ENCODE measurements around the gene PSMD12.
"Not testable (repeated sequence)": the region's sequence is repeated elsewhere in the genome, so short reads cannot be mapped to it uniquely, and the experiment has no call there.

The PSMD12 gene

DNA sequence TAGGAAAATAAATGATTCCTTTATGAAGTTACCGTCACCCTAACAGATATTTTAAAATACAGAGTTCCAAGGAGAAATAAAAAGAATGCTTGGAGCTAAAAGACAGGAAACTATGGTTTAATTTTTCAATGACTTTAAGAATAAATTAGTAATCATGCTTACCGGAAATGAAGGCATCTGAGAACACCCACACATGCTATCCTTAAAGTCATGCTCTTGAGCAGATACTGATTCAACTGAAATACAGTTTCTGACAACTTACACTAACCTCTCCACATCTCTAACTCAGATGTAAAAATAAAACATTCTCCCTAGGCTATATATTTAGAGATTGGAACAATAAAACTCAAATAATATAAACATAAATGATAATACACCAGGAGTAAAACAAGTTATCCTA is 7.8 kb downstream of the PSMD12 start:
- DNase-seq (ENCODE audit: low read depth, low spot score) = no peak

DNA sequence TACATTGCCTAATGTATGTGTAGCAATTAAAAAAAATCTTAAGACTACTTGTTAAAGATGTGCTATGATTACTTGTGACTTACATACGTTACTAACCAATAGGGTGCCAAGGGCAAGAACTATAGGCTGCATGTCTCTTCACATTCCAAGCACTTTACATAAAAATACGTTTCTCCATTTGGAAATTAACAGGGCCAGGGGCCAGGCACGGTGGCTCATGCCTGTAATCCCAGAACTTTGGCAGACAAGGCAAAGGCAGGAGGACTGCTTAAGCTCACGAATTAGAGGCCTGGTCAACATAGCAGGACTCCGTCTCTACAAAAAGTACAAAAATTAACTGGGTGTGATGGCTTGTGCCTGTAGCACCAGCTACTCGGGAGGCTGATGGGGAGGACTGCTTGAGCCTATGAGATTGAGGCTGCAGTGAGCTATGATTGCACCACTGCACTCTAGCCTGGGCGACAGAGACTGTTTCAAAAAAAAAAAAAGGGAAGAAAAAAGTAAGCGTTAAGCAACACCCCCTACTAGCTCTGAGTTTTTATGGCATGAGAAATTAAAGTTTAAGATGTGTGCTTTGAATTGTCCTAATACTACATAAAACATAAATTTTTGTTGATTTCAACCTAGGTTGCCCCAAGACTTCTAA is 12.3 kb downstream of the PSMD12 start:
- no peak for DNase-seq (ENCODE audit: low read depth, low spot score)

DNA sequence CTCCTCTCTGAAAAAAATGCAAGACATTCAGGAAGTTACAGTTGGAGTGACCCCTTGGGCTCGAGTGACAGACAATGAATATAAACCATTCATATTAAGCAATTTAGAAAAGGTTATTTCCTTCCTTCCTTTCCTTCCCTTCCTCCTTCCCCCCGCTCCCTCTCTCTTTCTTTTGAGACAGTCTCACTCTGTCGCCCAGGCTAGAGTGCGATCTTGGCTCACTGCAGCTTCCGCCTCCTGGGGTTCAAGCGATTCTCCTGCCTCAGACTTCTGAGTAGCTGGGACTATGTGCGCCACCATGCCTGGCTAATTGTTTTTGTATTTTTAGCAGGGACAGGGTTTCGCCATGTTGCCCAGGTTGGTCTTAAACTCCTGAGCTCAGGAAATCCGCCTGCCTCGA is 13.2 kb downstream of the PSMD12 start:
- DNase-seq (ENCODE audit: low read depth, low spot score) = no peak

DNA sequence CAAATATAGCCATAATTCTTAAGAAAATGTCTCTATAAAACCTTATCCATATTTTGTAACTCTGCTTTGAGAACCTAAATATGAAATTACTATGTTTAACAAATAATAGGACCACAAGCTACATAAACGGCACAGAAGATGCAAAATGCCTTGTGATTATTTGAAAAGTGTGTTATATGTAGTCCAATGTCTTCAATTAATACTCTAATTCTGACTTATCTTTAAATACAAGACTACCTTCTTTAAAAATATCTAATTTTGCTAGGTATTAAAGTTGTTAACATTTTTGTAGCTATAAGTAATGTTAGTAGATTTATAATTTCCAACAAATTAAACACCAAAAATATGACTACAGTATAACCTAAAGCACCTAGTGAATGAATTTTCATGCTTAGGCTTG is 17.0 kb downstream of the PSMD12 start:
- no peak for DNase-seq (ENCODE audit: low read depth, low spot score)

DNA sequence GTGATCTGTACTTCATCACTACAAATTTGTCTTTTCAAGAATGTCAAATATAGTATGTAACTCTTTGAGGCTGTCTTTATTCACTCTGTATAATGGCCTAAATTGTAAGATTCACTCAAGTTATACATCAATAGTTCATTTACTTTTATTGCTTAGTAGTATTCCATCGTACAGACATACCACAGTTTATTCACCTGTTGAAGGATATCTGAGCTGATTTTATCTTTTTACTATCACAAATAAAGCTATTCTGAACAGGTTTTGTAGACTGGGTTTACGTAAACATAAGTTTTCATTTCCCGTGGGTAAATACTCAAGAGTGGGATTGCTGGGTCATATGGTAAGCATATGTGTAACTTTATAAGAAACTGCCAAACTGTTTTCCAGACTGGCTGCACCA is 18.6 kb downstream of the PSMD12 start:
- no peak for DNase-seq (ENCODE audit: low read depth, low spot score)

DNA sequence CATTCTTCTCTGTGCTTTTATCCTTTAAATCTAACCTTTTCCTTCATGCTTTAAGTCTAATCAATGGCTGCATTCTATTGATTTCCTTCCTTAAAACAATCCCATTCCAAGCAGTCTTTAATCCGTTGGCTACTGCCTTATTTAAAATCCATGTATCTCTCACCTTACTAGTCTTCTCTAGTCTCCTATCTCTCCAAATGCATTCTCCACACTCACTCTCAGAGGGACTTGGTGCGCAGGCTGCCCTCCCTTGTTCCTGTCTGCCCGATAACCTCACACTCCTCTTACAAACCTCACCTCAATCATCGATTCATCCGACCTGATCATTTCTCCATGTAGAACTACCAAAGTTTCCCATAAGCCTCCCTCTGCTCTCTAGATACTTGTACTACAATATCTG is 23.1 kb downstream of the PSMD12 start:
- no peak for DNase-seq (ENCODE audit: low read depth, low spot score)

DNA sequence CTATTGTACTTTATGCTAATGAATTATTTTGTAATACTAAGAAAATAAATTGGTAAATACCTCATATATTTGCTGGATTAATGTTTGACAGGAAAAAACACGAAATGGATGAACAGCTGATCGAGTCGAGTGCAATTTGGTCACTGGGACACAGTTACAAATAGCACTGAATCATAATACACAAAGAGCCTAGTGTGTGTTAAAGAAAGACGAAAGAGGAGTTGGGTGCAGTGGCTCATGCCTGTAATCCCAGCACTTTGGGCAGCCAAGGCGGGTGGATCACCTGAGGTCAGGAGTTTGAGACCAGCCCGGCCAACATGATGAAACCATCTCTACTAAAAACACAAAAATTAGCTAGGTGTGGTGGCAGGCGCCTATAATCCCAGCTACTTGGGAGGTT is 28.0 kb downstream of the PSMD12 start:
- not testable (repeated sequence) for DNase-seq (ENCODE audit: low read depth, low spot score)

DNA sequence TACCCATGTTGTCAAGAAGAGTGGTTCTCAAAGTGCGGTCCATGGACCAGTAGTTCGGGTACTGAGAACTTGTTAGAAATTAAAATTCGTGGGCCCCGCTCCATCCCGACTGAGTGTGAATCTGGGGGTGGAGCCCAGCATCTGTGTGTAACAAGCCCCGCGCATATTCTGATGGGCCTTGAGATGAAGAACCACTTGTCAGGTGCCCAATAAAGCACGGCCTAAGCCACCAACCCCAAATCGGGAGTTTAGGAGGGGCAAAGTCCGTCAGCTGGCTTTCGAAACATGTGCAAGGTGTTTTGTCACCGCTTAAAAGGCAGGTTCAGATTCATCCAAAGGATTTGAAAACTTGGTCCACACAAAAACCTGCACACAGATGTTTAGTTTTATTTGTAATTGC is 29.5 kb downstream of the PSMD12 start:
- DNase-seq (ENCODE audit: low read depth, low spot score) = no peak

DNA sequence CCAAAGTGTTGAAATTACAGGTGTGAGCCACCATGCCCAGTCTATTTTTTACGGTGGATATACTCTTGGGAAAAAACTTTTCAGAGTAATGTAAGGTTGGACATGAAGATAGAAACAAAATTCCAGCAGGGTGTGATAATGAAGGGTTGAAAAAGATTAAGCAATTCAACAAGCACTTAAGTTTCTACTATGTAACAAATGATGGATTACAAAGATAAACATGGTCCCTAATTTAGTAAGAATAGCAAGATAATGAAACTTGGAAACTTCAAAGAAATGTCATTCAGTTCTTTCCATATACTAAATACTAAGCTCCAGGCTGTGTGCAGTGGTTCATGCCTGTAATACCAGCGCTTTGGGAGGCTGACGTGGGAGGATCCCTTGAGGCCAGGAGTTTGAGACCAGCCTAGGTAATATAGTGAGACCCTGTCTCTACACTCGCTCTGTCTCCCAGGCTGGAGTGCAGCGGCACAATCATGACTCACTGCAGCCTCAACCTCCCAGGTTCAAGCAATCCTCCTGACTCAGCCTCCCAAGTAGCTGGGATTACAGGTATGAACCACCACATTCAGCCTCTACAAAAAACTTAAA is 31.0 kb downstream of the PSMD12 start:
- no peak for DNase-seq (ENCODE audit: low read depth, low spot score)

DNA sequence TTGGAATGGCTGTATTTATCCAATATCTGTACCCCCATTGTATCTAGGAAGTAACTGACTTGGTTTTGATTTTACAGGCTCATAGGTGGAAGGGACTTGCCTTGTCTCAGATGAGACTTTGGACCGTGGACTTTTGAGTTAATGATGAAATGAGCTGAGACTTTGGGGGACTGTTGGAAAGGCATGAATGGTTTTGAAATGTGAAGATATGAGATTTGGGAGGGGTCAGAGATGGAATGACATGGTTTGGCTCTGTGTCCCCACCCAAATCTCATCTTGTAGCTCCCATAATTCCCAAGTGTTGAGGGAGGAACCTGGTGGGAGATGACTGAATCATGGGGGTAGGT is 34.2 kb downstream of the PSMD12 start:
- not testable (repeated sequence) for DNase-seq (ENCODE audit: low read depth, low spot score)

DNA sequence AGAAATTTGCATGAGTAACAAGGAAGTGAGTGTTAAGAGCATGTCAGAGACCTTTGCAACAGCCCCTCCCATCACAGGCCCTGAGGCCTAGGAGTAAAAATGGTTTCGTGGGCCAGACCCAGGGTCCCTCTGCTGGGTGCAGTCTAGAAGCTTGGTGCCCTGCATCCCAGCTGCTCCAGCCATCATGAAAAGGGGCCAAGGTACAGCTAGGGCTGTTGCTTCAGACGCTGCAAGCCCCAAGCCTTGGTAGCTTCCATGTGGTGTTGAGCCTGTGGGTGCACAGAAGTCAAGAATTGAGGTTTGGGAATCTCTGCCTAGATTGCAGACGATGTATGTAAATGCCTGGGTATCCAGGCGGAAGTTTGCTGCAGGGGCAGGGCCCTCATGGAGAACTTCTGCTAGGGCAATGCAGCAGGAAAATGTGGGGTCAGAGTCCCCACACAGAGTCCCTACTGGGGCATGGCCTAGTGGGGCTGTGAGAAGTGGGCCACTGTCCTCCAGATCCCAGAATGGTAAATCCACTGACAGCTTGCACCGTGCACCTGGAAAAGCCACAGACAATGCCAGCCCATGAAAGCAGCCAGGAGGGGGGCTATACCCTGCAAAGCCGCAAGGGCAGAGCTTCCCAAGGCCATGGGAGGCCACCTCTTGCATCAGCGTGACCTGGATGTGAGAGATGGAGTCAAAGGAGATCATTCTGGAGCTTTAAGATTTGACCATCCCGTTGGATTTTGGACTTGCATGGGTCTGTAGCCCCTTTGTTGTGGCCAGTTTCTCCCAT is 34.8 kb downstream of the PSMD12 start:
- DNase-seq (ENCODE audit: low read depth, low spot score) = not testable (repeated sequence)

DNA sequence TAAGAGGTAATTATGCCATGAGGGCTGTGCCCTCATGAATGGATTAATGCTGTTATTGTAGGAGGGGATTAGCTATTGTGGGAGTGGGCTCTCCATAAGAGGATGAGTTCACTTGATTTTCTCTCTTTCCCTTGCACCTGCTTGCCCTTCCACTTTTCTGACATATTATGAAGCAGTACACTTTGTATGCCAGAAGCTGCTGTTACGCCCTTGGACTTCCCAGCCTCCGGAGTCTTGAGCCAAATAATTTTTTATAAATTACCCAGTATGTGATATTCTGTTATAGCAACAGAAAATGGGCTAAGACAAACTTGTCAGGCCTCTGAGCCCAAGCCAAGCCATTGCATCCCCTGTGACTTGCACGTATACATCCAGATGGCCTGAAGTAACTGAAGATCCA is 38.4 kb downstream of the PSMD12 start:
- DNase-seq (ENCODE audit: low read depth, low spot score) = no peak

DNA sequence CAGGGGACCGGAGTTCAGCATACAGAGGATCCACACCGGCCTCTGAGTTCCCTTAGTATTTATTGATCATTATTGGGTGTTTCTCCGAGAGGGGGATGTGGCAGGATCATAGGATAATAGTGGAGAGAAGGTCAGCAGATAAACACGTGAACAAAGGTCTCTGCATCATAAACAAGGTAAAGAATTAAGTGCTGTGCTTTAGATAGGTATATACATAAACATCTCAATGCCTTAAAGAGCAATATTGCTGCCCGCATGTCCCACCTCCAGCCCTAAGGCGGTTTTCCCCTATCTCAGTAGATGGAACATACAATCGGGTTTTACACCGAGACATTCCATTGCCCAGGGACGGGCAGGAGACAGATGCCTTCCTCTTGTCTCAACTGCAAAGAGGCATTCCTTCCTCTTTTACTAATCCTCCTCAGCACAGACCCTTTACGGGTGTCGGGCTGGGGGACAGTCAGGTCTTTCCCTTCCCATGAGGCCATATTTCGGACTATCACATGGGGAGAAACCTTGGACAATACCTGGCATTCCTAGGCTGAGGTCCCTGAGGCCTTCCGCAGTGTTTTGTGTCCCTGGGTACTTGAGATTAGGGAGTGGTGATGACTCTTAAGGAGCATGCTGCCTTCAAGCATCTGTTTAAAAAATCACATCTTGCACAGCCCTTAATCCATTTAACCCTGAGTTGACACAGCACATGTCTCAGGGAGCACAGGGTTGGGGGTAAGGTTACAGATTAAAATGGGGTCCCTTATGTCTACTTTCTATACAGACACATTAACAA is 39.2 kb downstream of the PSMD12 start:
- DNase-seq (ENCODE audit: low read depth, low spot score) = not testable (repeated sequence)

DNA sequence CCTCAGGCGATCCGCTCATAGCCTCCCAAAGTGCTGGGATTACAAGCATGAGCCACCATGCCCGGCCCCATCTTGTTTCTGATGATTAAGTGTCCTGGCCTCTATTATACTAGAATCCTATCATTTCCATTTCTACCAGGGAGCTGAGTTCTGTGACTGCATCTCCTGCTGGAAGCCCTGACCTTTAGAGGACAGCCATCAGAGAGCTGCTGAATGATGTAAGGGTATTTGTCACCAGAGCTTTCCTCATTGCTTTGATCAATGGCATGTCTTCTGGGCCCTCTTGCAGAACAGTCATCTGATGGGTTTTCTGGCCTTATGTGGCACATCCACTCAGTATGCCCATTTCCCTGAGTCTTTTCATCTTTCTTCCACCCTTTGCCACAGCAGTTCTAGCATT is 39.9 kb downstream of the PSMD12 start:
- DNase-seq (ENCODE audit: low read depth, low spot score) = no peak

DNA sequence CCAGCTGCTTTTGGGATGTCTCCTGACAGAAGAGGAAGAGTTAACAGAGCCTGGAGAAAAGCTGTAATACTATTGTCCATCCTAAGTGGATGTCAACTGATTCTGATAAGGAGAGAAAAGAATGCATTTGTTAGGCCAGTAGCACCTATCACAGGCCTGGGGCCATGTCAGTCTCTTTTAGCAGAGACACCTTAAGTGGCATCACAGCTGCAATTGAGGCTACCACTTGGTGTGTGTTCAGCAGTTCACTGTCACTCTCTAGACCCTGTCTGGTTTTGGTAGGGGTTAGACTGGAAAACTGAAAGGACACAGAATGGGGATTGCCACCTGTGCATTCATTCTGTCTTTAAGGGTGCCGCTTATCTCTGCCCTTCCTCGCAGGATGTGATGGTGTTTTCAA is 42.0 kb downstream of the PSMD12 start:
- DNase-seq (ENCODE audit: low read depth, low spot score) = no peak

DNA sequence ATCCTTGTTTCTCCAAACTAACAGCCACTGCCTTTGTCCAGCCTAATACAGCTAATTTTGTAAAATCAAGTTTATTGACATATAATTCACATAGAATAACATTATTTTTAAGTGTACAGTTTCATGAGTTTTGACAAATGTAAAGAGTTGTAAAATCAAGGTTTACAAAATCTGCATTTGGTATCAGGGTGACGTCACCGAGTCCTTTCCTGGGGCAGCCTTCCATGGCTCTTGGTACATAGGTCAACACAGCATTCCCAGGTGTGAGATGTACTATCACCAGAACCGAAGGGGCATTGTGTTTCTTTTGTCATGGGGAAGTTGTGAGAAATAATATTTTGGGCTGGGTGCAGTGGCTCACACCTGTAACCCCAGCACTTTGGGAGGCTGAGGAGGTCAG is 42.9 kb downstream of the PSMD12 start:
- DNase-seq (ENCODE audit: low read depth, low spot score) = no peak

DNA sequence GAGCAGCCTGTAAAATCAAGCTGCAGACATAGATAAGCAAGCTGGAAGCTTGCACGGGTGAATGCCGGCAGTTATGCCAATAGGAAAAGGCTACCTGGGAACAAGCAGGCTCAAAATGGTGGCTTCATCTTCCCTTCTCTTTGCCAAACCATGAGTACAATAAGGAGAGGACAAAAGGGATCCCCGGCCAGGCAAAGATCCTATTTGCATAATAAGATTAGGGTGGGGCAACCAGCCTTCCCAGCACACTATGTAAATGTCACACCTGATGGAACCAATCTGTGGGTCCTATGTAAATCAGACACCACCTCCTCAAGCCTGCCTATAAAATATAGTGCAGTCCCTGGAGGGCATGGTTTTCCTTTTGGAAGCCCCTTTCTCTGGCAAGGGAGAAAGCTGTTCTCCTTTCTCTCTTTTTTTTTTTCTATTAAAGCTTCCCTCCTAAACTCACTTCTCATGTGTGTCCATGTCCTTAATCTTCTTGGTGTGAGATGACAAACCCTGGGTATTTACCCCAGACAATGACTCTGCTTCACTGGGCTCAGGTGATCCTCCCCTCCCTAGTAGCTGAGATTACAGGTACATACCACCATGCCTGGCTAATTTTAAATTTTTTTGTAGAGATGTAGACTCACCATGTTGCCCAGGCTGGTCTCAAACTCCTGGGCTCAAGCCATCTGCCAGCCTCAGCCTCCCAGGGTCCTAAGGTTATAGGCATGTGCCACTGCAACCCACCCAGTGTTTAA is 44.2 kb downstream of the PSMD12 start:
- no peak for DNase-seq (ENCODE audit: low read depth, low spot score)

DNA sequence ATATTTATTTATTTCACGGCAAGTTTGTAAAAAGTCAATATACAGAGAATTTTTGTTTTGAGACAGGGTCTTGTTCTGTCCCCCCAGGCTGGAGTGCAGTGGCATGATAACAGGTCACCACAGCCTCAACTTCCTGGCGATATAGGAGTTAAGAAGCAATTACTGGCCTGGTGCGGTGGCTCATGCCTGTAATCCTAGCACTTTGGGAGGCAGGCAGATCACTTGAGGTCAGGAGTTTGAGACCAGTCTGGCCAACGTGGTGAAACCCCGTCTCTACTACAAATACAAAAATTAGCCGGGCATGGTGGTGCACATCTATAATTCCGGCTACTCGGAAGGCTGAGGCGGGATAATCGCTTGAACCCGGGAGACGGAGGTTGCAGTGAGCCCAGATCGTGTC is 44.9 kb downstream of the PSMD12 start:
- DNase-seq (ENCODE audit: low read depth, low spot score) = not testable (repeated sequence)

DNA sequence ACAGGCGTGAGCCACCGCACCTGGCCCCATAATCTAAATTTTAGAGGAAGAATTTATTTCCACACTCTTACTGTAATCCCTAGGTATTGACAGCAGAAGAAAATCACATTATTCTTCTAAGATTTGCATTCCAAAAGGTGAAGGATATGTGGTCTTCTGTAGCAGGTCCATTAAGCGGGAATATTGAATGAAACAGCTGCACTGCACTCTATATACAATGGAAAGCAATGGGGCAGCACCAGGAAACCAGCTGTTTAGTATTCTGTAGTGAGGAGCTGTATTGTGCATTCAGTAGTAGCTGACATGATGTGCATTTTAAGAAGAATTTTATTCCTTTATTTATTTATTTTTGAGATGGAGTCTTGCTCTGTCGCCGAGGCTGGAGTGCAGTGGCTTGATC is 49.6 kb downstream of the PSMD12 start:
- no peak for DNase-seq (ENCODE audit: low read depth, low spot score)

DNA sequence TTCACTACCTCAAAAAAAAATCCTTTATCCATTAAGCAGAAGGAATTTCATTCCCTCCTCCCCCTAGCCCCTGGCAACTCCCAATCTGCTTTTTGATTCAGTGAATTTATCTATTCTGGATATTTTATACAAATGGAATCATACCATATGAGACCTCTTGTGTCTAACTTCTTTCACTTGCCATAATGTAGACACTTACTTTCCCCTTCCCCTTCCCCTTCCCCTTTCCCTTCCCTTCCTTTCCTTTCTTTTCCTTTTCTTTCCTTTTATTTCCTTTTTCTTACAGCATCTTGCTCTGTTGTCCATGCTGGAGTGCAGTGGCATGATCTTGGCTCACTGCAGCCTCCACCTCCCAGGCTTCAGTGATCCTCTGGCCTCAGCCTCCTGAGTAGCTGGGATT is 50.5 kb downstream of the PSMD12 start:
- no peak for DNase-seq (ENCODE audit: low read depth, low spot score)

DNA sequence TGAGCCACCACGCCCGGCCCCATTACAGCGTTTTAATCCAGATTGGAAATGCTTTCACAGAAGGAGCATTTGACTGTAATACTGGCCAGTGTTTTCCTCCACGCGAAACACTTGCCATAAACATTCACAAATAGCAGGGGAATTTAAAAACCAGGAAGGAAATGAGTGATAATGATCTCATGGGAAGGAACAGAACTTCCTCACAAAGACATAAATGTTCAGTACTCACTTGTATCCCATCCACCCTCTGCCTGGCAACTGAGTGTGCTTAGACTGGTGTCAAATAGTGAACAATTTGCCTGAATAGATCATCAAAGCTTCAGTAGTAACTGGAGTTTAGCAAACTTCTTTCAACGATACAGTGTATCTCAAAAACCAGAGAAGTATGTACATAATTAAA is 54.1 kb downstream of the PSMD12 start:
- DNase-seq (ENCODE audit: low read depth, low spot score) = no peak

DNA sequence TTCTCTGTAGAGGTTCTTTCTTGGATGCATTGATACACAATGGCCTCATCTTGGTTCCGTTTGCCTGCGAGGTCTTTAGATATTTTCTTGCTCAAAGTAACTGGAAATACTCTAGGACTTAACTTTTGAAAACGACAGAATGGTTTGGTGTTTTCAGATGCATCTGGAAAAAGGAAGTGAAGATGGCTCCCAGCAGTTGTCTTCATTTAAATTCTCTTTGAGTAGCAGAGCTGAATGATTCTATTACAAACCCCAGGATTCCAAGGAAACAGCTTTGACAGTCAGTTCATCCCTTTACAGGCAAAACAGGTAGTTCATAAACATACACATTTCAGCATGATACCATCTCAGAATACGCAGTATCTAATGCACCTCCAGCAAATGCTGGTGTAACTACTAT is 54.8 kb downstream of the PSMD12 start:
- DNase-seq (ENCODE audit: low read depth, low spot score) = no peak
